Ramos (cell line): ENCODE data around the gene SCAPER.

Source experiments
- in situ Hi-C: fragments of 300-500 bp; cut with MboI; formaldehyde crosslinking; loops from one replicate; pipeline ENCODE4 v1.14.3; 2022; ENCODE audit warnings: low sequenced_read_pairs; ENCODE audit not compliant: unreplicated experiment

SCAPER gene

DNA sequence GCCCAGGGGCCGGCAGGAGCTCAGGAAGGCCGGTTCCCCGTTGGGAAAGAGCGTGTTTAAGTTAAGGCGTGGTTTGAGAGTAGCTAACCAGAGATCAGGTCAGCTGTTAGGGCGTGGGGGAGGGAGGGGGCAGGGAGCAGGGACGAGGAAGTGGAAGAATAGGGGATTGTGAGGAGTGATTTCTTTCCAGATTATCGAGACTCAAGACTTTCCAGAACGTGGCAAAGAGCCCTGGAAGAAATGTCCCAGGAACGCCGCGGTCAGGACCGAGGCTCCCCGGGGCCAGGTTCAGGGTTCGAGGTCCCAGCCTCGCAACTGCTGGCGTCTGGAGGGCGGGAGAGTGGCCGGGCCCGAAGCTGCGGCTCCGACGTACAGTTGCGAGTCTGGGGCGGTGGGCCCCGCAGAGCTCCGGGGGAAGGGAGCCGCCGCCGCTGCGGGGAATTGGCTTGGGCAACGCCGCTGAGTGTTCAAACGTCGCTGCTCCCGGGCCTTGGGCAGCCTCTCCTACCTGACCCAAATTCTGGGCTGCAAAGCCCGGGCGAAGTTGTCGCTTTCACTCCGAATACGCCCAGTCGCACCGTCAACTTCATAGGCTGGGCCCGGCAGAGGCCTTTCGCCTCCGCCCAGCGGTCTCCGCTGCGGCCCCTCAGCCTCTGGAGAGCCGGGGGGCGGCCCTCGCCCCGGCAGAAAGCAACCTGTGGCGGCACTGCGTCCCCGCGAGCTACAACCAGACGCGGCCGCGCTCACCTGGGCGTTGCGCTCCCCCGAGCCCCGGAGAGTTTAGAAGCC lies 559.1 kb downstream of the SCAPER start:
- in situ Hi-C loops: no loop called here

DNA sequence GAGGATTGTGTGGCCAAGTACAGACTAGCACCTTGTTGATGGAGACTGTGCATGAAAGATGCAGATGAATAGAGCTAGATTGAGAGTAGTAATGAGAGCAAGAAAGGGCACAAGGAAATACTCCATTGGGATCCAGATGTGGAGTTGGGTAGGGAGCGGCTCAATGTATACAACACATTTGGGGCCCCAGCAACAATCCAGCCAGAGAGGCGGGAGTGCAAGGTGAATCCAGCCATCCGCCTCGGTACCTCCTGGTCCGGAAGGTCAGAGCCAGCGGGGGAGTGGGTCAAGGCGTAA lies 559.6 kb downstream of the SCAPER start:
- in situ Hi-C loops: no loop called here

GRCh38 chr15:76344893-76345582 lies 560.1 kb downstream of the SCAPER start:
- in situ Hi-C loops: no loop called here

GRCh38 chr15:76343313-76343996 lies 561.7 kb downstream of the SCAPER start:
- in situ Hi-C loops: no loop called here

GRCh38 chr15:76342382-76343201 lies 562.5 kb downstream of the SCAPER start:
- in situ Hi-C loops: no loop called here

DNA sequence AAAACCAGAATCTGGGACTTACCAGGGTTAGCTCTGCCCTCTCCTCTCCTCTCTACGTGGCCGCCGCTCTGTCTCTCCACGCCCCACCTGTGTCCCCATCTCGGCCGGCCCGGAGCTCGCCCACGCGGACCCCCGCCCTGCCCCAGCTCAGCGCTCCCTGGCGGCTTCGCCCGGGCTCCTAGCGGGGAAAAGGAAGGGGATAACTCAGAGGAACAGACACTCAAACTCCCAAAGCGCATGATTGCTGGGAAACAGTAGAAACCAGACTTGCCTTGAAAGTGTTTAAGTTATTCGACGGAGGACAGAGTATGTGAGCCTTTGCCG lies 563.1 kb downstream of the SCAPER start:
- in situ Hi-C loops: no loop called here

GRCh38 chr15:76341366-76342057 lies 563.6 kb downstream of the SCAPER start:
- in situ Hi-C loops: no loop called here

- in situ Hi-C loops: no loop called here
Observed at GRCh38 chr15:76340803-76341365, 564.3 kb downstream of the SCAPER start.

DNA sequence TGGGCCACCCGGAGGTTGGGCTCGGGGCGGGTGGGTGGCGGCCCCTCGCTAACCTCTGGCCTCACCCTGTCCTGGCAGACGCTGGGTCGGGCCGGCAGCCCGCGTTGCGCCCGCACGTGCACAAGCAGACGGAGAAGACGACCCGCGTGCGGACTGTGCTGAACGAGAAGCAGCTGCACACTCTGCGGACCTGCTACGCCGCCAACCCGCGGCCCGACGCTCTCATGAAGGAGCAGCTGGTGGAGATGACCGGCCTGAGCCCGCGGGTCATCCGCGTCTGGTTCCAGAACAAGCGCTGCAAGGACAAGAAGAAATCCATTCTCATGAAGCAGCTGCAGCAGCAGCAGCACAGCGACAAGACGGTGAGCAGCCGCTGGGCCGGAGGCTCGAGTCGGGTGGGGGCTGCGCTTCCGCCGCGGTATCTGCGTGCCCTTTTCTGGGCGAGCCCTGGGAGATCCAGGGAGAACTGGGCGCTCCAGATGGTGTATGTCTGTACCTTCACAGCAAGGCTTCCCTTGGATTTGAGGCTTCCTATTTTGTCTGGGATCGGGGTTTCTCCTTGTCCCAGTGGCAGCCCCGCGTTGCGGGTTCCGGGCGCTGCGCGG lies 564.8 kb downstream of the SCAPER start:
- in situ Hi-C loops: no loop called here

GRCh38 chr15:76339305-76340197 lies 565.6 kb downstream of the SCAPER start:
- in situ Hi-C loops: no loop called here

DNA sequence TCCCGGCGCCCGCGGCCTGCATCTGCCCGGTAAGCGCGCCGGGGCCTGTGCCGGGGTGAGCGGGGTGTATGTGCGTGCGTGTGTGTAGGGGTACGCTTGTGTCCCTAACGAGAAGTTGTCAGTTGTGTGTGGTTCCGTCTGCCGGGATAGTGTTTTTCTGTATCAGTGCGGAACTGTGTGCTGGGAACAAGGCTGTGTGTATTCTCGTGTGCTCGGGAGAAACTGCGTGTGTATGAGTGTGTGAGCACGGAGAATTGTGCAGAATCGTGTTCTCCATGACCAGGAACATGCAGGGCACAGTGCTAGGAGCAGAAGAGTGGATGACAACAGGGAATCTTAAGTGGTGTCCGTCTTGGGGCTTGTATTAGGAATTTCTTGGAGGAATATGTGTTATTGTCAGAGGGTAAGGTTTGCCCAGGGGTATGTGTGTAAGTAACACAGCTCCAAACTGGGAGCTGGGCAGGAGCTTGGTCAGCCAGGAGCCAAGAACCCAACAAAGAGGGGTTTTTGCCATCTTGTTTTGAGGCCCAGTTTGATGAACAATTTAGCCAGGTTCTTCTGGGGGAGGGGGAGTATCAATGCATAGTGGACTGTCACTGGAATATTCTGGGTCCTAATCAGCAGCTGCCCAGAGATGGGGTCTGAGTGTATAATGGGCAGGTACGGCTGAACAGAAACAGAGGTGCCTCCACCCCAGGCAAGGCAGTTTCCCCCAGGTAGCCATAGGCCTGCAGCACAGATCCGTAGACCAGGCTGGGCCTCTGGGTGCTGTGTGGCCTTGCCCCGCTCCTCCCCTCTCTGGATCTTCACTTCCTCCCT lies 566.4 kb downstream of the SCAPER start:
- in situ Hi-C loops: no loop called here

DNA sequence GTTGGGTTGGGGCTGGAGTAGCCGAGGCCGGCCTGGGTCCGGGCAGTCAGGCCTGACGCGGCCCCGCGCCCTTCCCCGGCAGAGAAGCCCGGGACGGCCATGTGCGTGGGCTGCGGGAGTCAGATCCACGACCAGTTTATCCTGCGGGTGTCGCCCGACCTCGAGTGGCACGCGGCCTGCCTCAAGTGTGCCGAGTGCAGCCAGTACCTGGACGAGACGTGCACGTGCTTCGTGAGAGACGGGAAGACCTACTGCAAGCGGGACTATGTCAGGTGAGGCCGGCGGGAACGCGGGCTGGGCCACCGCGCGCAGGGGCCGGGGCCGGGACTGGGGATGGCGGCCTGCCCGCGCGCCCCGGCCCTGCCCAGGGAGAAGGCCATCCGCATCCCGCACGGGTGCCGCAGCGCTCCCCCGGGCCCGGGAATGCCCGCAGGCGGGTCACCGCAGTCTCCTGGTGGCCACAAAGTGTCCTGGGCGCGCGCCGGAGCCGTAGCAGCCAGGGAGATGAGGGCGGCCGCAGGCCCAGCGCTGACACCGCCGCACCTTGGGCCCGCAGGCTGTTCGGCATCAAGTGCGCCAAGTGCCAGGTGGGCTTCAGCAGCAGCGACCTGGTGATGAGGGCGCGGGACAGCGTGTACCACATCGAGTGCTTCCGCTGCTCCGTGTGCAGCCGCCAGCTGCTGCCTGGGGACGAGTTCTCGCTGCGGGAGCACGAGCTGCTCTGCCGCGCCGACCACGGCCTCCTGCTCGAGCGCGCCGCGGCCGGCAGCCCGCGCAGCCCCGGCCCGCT lies 567.2 kb downstream of the SCAPER start:
- in situ Hi-C loops: no loop called here

- in situ Hi-C loops: no loop called here
Observed at GRCh38 chr15:76337059-76337695, 568.0 kb downstream of the SCAPER start.

DNA sequence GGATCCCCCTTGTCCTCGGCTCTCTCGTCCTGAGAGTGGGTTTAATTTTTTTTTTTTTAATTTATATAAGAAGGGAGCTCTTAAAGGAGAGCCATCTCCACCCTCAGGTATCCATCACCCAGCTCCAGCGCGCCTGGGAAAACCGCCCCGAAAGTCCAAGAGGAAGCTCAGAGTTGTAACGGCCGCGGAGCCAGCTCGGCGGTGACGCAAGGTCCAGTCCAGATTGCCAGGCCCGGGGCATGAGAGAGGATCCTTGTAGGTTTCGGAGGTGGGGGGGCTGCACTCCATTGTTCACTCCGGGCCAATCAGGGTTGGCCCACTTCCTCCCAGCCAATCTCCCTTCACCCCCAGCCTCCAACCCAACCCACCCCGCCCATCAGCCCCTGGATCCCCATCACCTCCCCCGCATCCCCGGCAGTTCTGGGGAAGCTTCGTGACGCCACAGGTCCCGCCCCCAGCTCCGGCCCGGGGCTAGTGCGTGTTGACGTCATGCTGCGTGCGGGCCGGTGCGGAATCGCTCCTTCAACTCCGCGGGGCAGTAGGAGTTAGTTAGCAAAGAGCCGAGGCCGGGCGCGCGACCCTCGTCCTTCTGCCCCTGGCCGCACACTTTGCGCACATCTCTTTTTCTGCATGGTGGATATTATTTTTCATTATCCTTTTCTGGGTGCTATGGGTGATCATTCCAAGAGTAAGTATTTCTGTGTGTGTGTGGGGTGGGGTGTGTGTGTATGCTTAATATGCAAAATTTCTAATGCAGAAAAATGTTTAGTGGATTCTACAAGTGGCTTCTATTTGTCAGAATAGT lies 568.7 kb downstream of the SCAPER start, which contains the start of gene ISL2:
ISL2 (plus strand) TSS at position 520 of the 805 bp plus-strand sequence; CDS start at position 631, 111 bp downstream.
- in situ Hi-C loops: no loop called here
